Activated naive CD8-positive, alpha-beta T cell treated with anti-CD3 and anti-CD28 coated beads, Interleukin-2, amount 10 ng/mL, durations not matched to agents 7 days and 5 days (primary cell): ENCODE data around the gene EFNA1. TPM values are rescaled to one million over a fixed set of nuclear protein-coding genes. Genes with fewer than 3 reads are reported as not detected.
A peak's percentile ranks its signal among the peaks of the same experiment; 100 is the strongest.

Source experiments
- ATAC-seq: fragments of 150-1000 bp; cut with Tn5 transposase; one replicate; pipeline ENCODE4 v1.10.0; 2021; ENCODE audit warnings: low read depth, moderate library complexity
- POLR2A ChIA-PET: fragments of 350-600 bp; sonication (Branson Sonifier 250); formaldehyde crosslinking; loops from one replicate; lab custom pipeline; 2021; ENCODE audit warnings: antibody characterized with exemption; lab: Charles Lee
- DNase-seq: peaks from one replicate; pipeline ENCODE4 v3.0.0; 2021
- H3K27ac Mint-ChIP-seq: one replicate; pipeline ENCODE4 v1.8.0; 2022; ENCODE audit warnings: mild to moderate bottlenecking, mixed read lengths
- H3K27me3 Mint-ChIP-seq: one replicate; pipeline ENCODE4 v1.8.0; 2022; ENCODE audit warnings: mild to moderate bottlenecking, moderate library complexity, mixed read lengths
- H3K36me3 Mint-ChIP-seq: one replicate; pipeline ENCODE4 v1.8.0; 2021; ENCODE audit warnings: mild to moderate bottlenecking, mixed read lengths
- H3K4me1 Mint-ChIP-seq: one replicate; pipeline ENCODE4 v1.8.0; 2021; ENCODE audit warnings: mixed read lengths
- H3K4me3 Mint-ChIP-seq: one replicate; pipeline ENCODE4 v1.8.0; 2022; ENCODE audit warnings: mild to moderate bottlenecking, moderate library complexity, mixed read lengths
- H3K9me3 Mint-ChIP-seq: one replicate; pipeline ENCODE4 v1.8.0; 2021; ENCODE audit warnings: mixed read lengths
- total RNA-seq, 2 experiments: library from RNA; stranded (reverse); gene quantifications; one replicate each; pipeline ENCODE4 v1.2.3, GENCODE V29; 2021

The EFNA1 gene
- total RNA-seq, 2 experiments from 2014 or later: 0.25 to 0.48 TPM

DNA sequence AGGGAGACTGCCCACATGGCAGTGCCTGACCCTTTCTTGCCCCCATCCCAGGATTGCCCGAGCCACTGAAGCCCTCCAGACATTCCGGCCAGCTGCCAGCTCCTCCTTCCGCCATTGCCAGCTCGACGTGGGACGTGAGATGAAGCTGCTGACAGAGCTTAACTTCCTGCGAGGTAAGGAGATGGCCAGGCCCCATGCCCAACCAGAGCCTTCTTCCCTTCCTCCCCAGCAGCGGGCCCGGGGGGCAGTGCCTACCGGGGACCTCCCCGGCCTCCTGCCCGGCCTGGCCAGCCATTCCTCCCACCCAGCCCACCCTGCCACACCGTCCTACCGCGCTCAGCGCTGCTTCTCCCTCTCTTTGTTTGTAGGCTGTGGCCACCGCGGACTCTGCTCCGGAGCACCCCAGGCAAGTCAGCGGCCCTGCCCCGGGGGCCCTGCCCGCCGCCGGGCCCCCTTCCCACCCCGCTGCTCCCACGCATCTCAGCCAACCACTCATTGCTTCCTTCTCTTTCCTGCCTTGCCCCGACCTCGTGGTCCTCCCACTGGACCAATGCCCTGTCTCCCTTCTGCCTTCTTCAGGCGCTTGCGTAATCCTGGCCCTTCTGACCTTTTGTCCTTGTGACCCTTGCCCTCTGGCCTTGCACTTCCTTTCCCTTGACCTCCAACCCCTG is 50.9 kb downstream of the EFNA1 start:
- Mint-ChIP-seq H3K4me3 (no peak overlapping the region), H3K27ac (peak overlapping the region; percentile 9), H3K4me1 (peaks cover 16% of the 10 kb centered on the region), H3K27me3 (no peaks in the 10 kb centered on the region), H3K9me3 (no peaks in the 10 kb centered on the region), H3K36me3 (peaks cover 16% of the 10 kb centered on the region)
- POLR2A ChIA-PET: interaction anchor here (1.5 to 2.0 kb wide), 2 partner anchors 13 to 14 kb away, joined by 4 to 7 read pairs; no protein-coding TSS in a partner anchor
- ATAC-seq (no peak), DNase-seq (peak; percentile 29)

DNA sequence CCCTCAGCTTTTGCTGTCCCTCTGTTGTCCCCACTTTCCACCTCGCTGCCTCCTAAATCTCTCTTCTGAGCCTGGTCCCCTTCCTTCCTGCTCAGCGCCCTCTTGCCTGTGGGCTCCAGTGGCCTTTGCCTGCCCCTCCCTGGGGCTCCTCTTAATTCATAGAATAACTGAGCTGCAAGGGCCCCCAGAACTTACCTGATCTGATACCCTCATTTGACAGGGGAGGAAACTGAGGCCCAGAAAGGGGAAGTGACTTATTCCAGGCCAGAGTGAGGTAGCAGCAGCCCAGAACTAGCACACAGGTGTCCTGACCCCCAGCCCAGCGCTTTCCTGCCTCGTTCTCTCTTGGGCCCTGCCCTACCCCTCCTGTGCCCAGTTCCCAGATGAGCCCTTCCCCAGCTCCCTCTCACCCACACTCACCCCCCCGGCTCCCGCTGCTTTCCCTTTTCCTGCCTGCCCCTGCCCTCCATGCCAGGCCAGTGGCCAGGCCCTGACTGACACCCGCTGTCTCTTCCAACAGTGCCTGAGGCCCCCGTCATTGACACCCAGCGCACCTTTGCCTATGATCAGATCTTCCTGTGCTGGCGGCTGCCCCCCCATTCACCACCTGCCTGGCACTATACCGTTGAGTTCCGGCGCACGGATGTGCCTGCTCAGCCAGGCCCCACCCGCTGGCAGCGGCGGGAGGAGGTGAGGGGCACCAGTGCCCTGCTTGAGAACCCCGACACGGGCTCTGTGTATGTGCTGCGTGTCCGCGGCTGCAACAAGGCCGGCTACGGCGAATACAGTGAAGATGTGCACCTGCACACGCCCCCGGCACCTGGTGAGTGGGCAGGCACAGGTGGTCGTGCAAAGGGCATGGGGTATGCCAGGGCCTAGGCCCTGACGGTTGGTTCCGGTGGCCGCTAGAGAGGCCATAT is 51.7 kb downstream of the EFNA1 start:
- no peak overlapping the region for H3K4me3 Mint-ChIP-seq
- H3K27ac Mint-ChIP-seq: peak overlapping the region; percentile 9
- POLR2A ChIA-PET: no interaction called here
- H3K4me1 Mint-ChIP-seq: peaks cover 14% of the 10 kb centered on the region
- H3K9me3 Mint-ChIP-seq: no peaks in the 10 kb centered on the region
- ATAC-seq (no peak), DNase-seq (peak; percentile 19)
- no peaks in the 10 kb centered on the region for H3K27me3 Mint-ChIP-seq
- H3K36me3 Mint-ChIP-seq: peaks cover 18% of the 10 kb centered on the region

DNA sequence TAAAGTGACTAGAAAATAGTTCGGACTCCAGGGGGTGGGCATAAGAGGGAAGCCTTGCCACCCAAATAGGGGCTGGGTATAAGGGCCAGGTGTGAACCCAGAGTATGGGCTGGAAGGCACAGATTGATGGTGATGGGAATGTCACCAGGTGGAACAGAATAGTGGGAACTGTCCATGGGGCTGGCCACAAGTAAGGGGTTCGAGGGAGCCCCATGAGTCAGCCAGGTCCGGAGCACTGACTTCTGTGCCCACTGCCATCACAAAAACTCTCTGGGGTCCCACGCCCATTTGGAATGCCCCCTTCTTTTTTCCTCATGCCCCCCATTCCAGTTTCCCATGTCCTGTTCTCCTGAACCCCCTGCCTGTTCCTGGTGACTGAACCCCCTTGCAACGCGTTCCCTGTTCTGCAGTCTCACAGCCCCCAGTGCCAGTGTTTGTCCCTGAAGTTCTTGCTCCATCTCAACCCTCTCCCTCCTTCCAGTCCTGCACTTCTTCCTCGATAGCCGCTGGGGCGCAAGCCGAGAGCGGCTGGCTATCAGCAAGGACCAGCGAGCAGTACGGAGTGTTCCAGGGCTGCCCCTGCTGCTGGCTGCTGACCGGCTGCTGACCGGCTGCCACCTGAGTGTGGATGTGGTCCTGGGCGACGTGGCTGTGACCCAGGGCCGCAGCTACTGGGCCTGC is 53.8 kb downstream of the EFNA1 start:
- ATAC-seq (no peak), DNase-seq (no peak)
- no peak overlapping the region for H3K27ac Mint-ChIP-seq
- POLR2A ChIA-PET: interaction anchor here (1.2 kb wide), 1 partner anchor 46 kb away, joined by 3 read pairs; no protein-coding TSS in a partner anchor
- H3K9me3 Mint-ChIP-seq: no peaks in the 10 kb centered on the region
- H3K27me3 Mint-ChIP-seq: no peaks in the 10 kb centered on the region
- peaks cover 6% of the 10 kb centered on the region for H3K4me1 Mint-ChIP-seq
- peaks cover 18% of the 10 kb centered on the region for H3K36me3 Mint-ChIP-seq
- H3K4me3 Mint-ChIP-seq: no peak overlapping the region

DNA sequence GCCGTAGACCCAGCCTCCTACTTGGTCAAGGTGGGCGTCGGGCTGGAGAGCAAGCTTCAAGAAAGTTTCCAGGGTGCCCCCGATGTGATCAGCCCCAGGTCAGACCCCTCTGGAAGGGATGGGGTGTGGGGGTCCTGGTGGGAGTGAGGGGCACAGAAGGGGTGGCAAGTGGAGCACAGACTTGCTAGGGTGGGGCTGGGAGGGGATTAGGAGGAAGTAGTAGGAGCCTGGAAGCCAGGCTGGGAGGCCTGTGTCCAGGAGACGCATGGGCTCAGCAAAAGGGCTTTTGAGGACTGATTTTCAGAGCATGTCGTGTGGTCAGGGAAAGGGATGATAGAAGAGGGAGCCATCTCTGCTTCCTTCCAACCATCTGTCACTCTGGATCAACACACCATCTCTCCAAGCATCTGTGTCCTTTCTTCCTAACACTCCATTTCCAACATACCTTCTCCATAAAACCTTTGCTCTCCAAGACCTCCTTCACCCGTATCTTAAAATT is 54.4 kb downstream of the EFNA1 start:
- peaks cover 18% of the 10 kb centered on the region for H3K36me3 Mint-ChIP-seq
- H3K4me3 Mint-ChIP-seq: no peak overlapping the region
- POLR2A ChIA-PET: no interaction called here
- no peaks in the 10 kb centered on the region for H3K27me3 Mint-ChIP-seq
- no peaks in the 10 kb centered on the region for H3K9me3 Mint-ChIP-seq
- ATAC-seq: no peak
- no peak overlapping the region for H3K27ac Mint-ChIP-seq
- H3K4me1 Mint-ChIP-seq: no peaks in the 10 kb centered on the region
- DNase-seq: no peak

DNA sequence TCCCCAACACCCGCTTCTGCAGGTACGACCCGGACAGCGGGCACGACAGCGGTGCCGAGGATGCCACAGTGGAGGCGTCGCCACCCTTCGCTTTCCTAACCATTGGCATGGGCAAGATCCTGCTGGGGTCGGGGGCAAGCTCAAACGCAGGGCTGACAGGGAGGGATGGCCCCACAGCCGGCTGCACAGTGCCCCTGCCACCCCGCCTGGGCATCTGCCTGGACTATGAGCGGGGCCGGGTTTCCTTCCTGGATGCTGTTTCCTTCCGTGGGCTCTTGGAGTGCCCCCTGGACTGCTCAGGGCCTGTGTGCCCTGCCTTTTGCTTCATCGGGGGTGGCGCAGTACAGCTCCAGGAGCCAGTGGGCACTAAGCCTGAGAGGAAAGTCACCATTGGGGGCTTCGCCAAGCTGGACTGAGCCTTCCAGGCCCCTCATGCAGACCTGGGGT is 56.1 kb downstream of the EFNA1 start:
- H3K36me3 Mint-ChIP-seq: peaks cover 17% of the 10 kb centered on the region
- no peak overlapping the region for H3K4me3 Mint-ChIP-seq
- H3K27me3 Mint-ChIP-seq: no peaks in the 10 kb centered on the region
- H3K9me3 Mint-ChIP-seq: no peaks in the 10 kb centered on the region
- DNase-seq (no peak), ATAC-seq (no peak)
- peak overlapping the region; percentile 37 for H3K27ac Mint-ChIP-seq
- POLR2A ChIA-PET: interaction anchor here (1.2 kb wide), 1 partner anchor 9 kb away, joined by 8 read pairs; no protein-coding TSS in a partner anchor
- peaks cover 4% of the 10 kb centered on the region for H3K4me1 Mint-ChIP-seq

DNA sequence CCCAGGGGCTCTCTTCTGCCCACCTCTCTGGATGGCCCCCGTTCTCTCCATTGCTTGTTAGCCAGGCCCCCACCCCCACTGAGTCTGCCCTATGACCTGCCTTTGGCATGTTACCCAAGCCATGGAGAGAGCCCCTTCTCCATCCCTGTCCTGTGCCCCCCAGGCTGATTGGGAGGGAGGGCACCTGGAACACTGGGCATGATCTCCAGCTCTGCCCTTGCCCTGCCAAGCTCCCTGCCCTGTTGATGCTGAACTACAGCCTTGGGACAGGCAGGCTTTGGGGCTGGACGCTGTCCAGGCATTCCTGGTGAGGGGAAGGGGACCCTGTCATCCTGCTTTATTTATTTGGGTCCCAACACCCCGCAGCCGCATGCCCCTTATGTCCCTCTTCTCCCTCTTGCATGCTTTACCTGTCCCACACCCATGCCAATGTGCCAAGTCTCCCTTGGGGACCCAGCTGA is 56.7 kb downstream of the EFNA1 start:
- DNase-seq (no peak), ATAC-seq (no peak)
- POLR2A ChIA-PET: interaction anchor here (0.9 to 1.8 kb wide), 3 partner anchors 9 to 10 kb away, joined by 3 to 8 read pairs (median 4); partner anchors contain the start of gene TRIM46
- Mint-ChIP-seq H3K27me3 (no peaks in the 10 kb centered on the region), H3K27ac (peak overlapping the region; percentile 37), H3K4me3 (no peak overlapping the region), H3K9me3 (no peaks in the 10 kb centered on the region), H3K4me1 (peaks cover 4% of the 10 kb centered on the region), H3K36me3 (peaks cover 13% of the 10 kb centered on the region)

Other genes starting within 250 kb of the EFNA1 start
- gene PMVK, start 191.2 kb upstream of the EFNA1 start, total RNA-seq: 10 to 100 TPM; 25.6 to 26.4 TPM
- gene PBXIP1, start 171.8 kb upstream of the EFNA1 start, total RNA-seq: 100 to 1,000 TPM; 149 to 155 TPM
- 10 to 100 TPM; 55.3 TPM for gene PYGO2, start 166.1 kb upstream of the EFNA1 start, total RNA-seq
- 10 to 100 TPM; 67.4 to 72.3 TPM for gene SHC1, start 157.1 kb upstream of the EFNA1 start, total RNA-seq
- 100 to 1,000 TPM; 112 to 114 TPM for gene CKS1B, start 153.2 kb upstream of the EFNA1 start, total RNA-seq
- 10 to 100 TPM; 46.2 to 48.9 TPM for gene FLAD1, start 144.5 kb upstream of the EFNA1 start, total RNA-seq
- 1 to 10 TPM; 1.1 to 1.9 TPM for gene LENEP, start 134.3 kb upstream of the EFNA1 start, total RNA-seq
- 10 to 100 TPM; 41.4 to 48.4 TPM for gene ZBTB7B, start 125.1 kb upstream of the EFNA1 start, total RNA-seq
- 1 to 10 TPM in 1 of 2 experiments, under 1 TPM in 1; 0.91 to 1.4 TPM for gene DCST2, start 94.1 kb upstream of the EFNA1 start, total RNA-seq
- not detected for gene DCST1, start 94.1 kb upstream of the EFNA1 start, total RNA-seq
- 10 to 100 TPM; 37.0 to 37.3 TPM for gene ADAM15, start 76.6 kb upstream of the EFNA1 start, total RNA-seq
- gene EFNA4, start 64.1 kb upstream of the EFNA1 start, total RNA-seq: 1 to 10 TPM; 7.9 to 8.1 TPM
- 1 to 10 TPM; 3.6 to 4.2 TPM for gene EFNA3, start 49.0 kb upstream of the EFNA1 start, total RNA-seq
- 10 to 100 TPM; 40.7 to 45.0 TPM for gene SLC50A1, start 8.0 kb downstream of the EFNA1 start, total RNA-seq
- gene DPM3, start 12.7 kb downstream of the EFNA1 start, total RNA-seq: 10 to 100 TPM; 60.0 to 71.1 TPM
- 100 to 1,000 TPM; 146 to 170 TPM for gene KRTCAP2, start 45.4 kb downstream of the EFNA1 start, total RNA-seq
- gene TRIM46, start 46.0 kb downstream of the EFNA1 start, total RNA-seq: 10 to 100 TPM; 12.4 to 13.4 TPM
- 10 to 100 TPM; 25.1 to 26.3 TPM for gene THBS3, start 80.0 kb downstream of the EFNA1 start, total RNA-seq
- gene MTX1, start 80.8 kb downstream of the EFNA1 start, total RNA-seq: 10 to 100 TPM; 31.5 to 31.7 TPM
- gene ENTREP3, start 127.6 kb downstream of the EFNA1 start, total RNA-seq: 10 to 100 TPM; 26.0 to 29.4 TPM
- gene SCAMP3, start 134.5 kb downstream of the EFNA1 start, total RNA-seq: 10 to 100 TPM; 81.7 to 84.2 TPM
- gene CLK2, start 145.6 kb downstream of the EFNA1 start, total RNA-seq: 100 to 1,000 TPM; 110 to 112 TPM
- 1 to 10 TPM; 5.0 to 6.7 TPM for gene HCN3, start 149.6 kb downstream of the EFNA1 start, total RNA-seq
- gene PKLR, start 173.6 kb downstream of the EFNA1 start, total RNA-seq: not detected
- gene FDPS, start 181.0 kb downstream of the EFNA1 start, total RNA-seq: 100 to 1,000 TPM; 238 to 242 TPM
- 10 to 100 TPM; 23.2 to 28.5 TPM for gene RUSC1, start 193.0 kb downstream of the EFNA1 start, total RNA-seq